ENCODE results near the gene MPHOSPH9.

The MPHOSPH9 gene

GRCh38 chr12:123149501-123150274 lies 83.3 kb downstream of the MPHOSPH9 start:
- DNase-seq (ENCODE audit: low read depth): no peak

- DNase-seq (ENCODE audit: low read depth): no peak
These were observed 83.9 kb downstream of the MPHOSPH9 start for GRCh38 chr12:123149088-123149487.

GRCh38 chr12:123148655-123149054 lies 84.3 kb downstream of the MPHOSPH9 start:
- DNase-seq (ENCODE audit: low read depth): no peak

GRCh38 chr12:123148223-123148622 lies 84.7 kb downstream of the MPHOSPH9 start:
- DNase-seq (ENCODE audit: low read depth): no peak

GRCh38 chr12:123145211-123145610 lies 87.7 kb downstream of the MPHOSPH9 start:
- no peak for DNase-seq (ENCODE audit: low read depth)

GRCh38 chr12:123143736-123144461 lies 89.0 kb downstream of the MPHOSPH9 start:
- DNase-seq (ENCODE audit: low read depth): no peak

- no peak for DNase-seq (ENCODE audit: low read depth)
These were observed 89.8 kb downstream of the MPHOSPH9 start for GRCh38 chr12:123142921-123143735.

GRCh38 chr12:123142518-123142840 lies 90.5 kb downstream of the MPHOSPH9 start:
- DNase-seq (ENCODE audit: low read depth): no peak

- no peak for DNase-seq (ENCODE audit: low read depth)
These were observed 91.1 kb downstream of the MPHOSPH9 start for GRCh38 chr12:123141615-123142517.

GRCh38 chr12:123140676-123141614 lies 92.0 kb downstream of the MPHOSPH9 start:
- no peak for DNase-seq (ENCODE audit: low read depth)

- no peak for DNase-seq (ENCODE audit: low read depth)
These were observed 92.8 kb downstream of the MPHOSPH9 start for GRCh38 chr12:123139926-123140675.

- no peak for DNase-seq (ENCODE audit: low read depth)
These were observed 97.3 kb downstream of the MPHOSPH9 start for GRCh38 chr12:123135688-123136087.

- no peak for DNase-seq (ENCODE audit: low read depth)
These were observed 98.1 kb downstream of the MPHOSPH9 start for GRCh38 chr12:123134826-123135225.

- no peak for DNase-seq (ENCODE audit: low read depth)
These were observed 98.7 kb downstream of the MPHOSPH9 start for GRCh38 chr12:123134271-123134671.

- DNase-seq (ENCODE audit: low read depth): no peak
These were observed 99.2 kb downstream of the MPHOSPH9 start for GRCh38 chr12:123133701-123134100.

- DNase-seq (ENCODE audit: low read depth): no peak
These were observed 99.9 kb downstream of the MPHOSPH9 start for GRCh38 chr12:123132951-123133619.

GRCh38 chr12:123131879-123132402 lies 101.0 kb downstream of the MPHOSPH9 start:
- no peak for DNase-seq (ENCODE audit: low read depth)

- DNase-seq (ENCODE audit: low read depth): no peak
These were observed 101.6 kb downstream of the MPHOSPH9 start for GRCh38 chr12:123131291-123131832.

- no peak for DNase-seq (ENCODE audit: low read depth)
These were observed 103.3 kb downstream of the MPHOSPH9 start for GRCh38 chr12:123129621-123130020.

All from activated gamma-delta T cell treated with anti-CD3 and anti-CD28 coated beads, Interleukin-2, amount 50 U/mL, for 16 hours (primary cell).